Epidermal melanocyte (primary cell): Measurements from ENCODE around the gene RANBP1.
A peak's percentile ranks its signal among the peaks of the same experiment; 100 is the strongest.
"Not testable (repeated sequence)": the region's sequence is repeated elsewhere in the genome, so short reads cannot be mapped to it uniquely, and the experiment has no call there.

ENCODE experiments used
- DNase-seq: peaks from one replicate; pipeline ENCODE4 v3.0.0; 2011; ENCODE audit warnings: low spot score; ENCODE audit not compliant: insufficient read length

RANBP1 gene

GRCh38 chr22:20115691-20116375 lies at the start of gene RANBP1:
RANBP1 (plus strand) TSS chr22:20116104; CDS start chr22:20116185, 81 bp downstream.
- no peak for DNase-seq

GRCh38 chr22:20066617-20067383 lies 49.1 kb upstream of the RANBP1 start:
- no peak for DNase-seq

- not testable (repeated sequence) for DNase-seq
Measured at GRCh38 chr22:20067384-20067682, 48.6 kb upstream of the RANBP1 start.

GRCh38 chr22:20068640-20069039 lies 47.3 kb upstream of the RANBP1 start:
- no peak for DNase-seq

GRCh38 chr22:20069331-20070042 lies 46.4 kb upstream of the RANBP1 start:
- DNase-seq: no peak

GRCh38 chr22:20071524-20071972 lies 44.4 kb upstream of the RANBP1 start:
- no peak for DNase-seq

- no peak for DNase-seq
Measured at GRCh38 chr22:20076627-20077172, 39.2 kb upstream of the RANBP1 start.

- peak; percentile 93 for DNase-seq
Measured at GRCh38 chr22:20079745-20080444, 36.0 kb upstream of the RANBP1 start, which contains the start of gene DGCR8. DGCR8 (plus strand) TSS chr22:20080241; CDS start chr22:20085964, 5,723 bp downstream.

GRCh38 chr22:20080445-20080775 lies 35.5 kb upstream of the RANBP1 start:
- DNase-seq: peak; percentile 50

- no peak for DNase-seq
Measured at GRCh38 chr22:20080776-20081654, 34.9 kb upstream of the RANBP1 start.

- no peak for DNase-seq
Measured at GRCh38 chr22:20083157-20083890, 32.6 kb upstream of the RANBP1 start.

- no peak for DNase-seq
Measured at GRCh38 chr22:20083891-20084546, 31.9 kb upstream of the RANBP1 start.

- no peak for DNase-seq
Measured at GRCh38 chr22:20084547-20085413, 31.1 kb upstream of the RANBP1 start.

GRCh38 chr22:20085651-20086050 lies 30.3 kb upstream of the RANBP1 start:
- DNase-seq: no peak

- DNase-seq: no peak
Measured at GRCh38 chr22:20086101-20086599, 29.8 kb upstream of the RANBP1 start.

GRCh38 chr22:20086763-20087162 lies 29.1 kb upstream of the RANBP1 start:
- no peak for DNase-seq

GRCh38 chr22:20087319-20088262 lies 28.3 kb upstream of the RANBP1 start:
- DNase-seq: no peak
